Mucosa of stomach (tissue), 1 donor: Measurements from ENCODE around the gene RNF130.
"Not testable (repeated sequence)": the region's sequence is repeated elsewhere in the genome, so short reads cannot be mapped to it uniquely, and the experiment has no call there.

Source experiments
- H3K27me3 ChIP-seq: one replicate; pipeline ENCODE4 v1.7.0; 2013; ENCODE audit warnings: mild to moderate bottlenecking, low read length; ENCODE audit not compliant: control insufficient read depth, insufficient read depth
- H3K36me3 ChIP-seq: one replicate; pipeline ENCODE4 v1.7.0; 2013; ENCODE audit warnings: low read length; ENCODE audit not compliant: control insufficient read depth, insufficient read depth
- H3K4me1 ChIP-seq: one replicate; pipeline ENCODE4 v1.7.0; 2013; ENCODE audit warnings: mild to moderate bottlenecking, low read length; ENCODE audit not compliant: control insufficient read depth, insufficient read depth
- H3K4me3 ChIP-seq: one replicate; pipeline ENCODE4 v1.7.0; 2013; ENCODE audit warnings: low read length
- H3K9ac ChIP-seq: one replicate; pipeline ENCODE4 v1.7.0; 2013; ENCODE audit warnings: mild to moderate bottlenecking, low read length, moderate library complexity
- H3K9me3 ChIP-seq: one replicate; pipeline ENCODE4 v1.7.0; 2013; ENCODE audit warnings: mild to moderate bottlenecking, low read length, moderate library complexity; ENCODE audit not compliant: control insufficient read depth
- donor health status: Pancreatic carcinoma.

Gene RNF130

DNA sequence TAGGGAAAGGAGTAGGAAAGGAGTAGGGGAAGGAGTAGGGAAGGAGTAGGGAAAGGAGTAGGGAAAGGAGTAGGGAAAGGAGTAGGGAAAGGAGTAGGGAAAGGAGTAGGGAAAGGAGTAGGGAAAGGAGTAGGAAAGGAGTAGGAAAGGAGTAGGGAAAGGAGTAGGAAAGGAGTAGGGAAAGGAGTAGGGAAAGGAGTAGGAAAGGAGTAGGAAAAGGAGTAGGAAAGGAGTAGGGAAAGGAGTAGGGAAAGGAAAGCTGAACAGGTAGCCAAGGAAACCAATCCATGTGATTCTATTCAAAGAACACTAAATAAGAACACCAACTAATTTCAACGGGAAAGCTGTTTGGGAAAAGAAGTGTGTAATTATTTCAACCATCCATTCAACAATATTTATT lies 56.0 kb downstream of the RNF130 start:
- H3K36me3 ChIP-seq, H3K9me3 ChIP-seq, H3K4me1 ChIP-seq, H3K9ac ChIP-seq, H3K27me3 ChIP-seq, H3K4me3 ChIP-seq: not testable (repeated sequence)

DNA sequence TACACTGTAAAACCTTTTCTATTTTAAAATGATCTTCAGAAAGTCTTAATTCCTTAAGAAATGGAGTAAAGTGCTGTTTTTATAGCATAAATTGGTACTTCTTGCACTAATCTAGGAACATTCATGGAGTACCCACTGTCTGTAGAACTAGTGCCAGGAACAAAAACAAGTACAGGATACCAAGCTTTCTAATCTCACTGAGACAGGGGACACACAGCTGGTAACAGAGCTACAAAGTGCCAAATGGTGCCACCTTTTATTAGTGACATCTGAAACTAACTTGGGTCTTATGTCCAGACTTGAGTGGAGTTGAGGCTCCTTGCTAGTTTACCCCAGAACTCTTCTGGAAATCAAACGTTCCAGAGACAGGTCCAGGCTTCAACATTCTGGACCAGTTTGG lies 57.9 kb downstream of the RNF130 start:
- H3K27me3 ChIP-seq = no peaks in the 10 kb centered on the region
- no peaks in the 10 kb centered on the region for H3K36me3 ChIP-seq
- H3K9me3 ChIP-seq = no peaks in the 10 kb centered on the region
- H3K4me1 ChIP-seq = no peaks in the 10 kb centered on the region
- H3K4me3 ChIP-seq = no peak overlapping the region
- H3K9ac ChIP-seq = no peak overlapping the region

DNA sequence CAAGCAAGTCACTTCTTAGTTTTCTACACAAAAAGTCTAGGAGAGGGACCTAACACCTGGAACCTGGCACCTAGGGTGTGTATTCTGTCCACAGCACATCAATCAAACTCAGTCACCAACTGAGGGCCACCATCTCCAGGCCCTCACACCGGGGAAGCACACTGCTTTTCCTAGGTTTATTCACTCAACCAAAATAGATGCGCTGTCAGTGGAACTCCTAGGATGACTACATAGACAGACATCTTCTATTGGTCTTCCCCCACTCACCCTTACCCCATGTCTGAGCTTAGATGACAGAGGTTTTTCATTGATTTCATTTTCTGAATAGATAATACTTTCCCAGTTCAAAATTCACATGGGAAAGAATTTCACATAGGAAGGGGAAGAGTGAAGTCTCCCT lies 59.2 kb downstream of the RNF130 start:
- Histone ChIP-seq H3K36me3 (no peaks in the 10 kb centered on the region), H3K9ac (no peak overlapping the region), H3K4me3 (no peak overlapping the region), H3K9me3 (no peaks in the 10 kb centered on the region), H3K4me1 (peaks cover 11% of the 10 kb centered on the region), H3K27me3 (no peaks in the 10 kb centered on the region)

DNA sequence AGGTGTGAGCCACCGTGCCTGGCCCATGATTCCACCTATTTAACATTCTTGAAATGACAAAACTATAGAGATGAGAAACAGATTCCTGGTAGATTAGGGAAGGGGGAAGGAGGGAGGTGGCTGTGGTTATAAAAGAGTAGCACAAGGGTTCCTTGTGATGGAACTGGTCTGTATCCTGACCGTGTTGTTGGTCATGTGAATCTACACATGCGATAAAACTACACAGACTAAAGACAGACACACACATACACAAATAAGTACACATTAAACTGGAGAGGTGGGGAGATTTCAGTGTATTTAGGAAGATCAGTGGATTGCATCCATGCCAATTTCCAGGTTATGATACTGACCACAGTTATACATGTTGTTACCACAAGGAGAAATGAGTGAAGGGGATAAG lies 60.9 kb downstream of the RNF130 start:
- Histone ChIP-seq H3K4me1 (peaks cover 15% of the 10 kb centered on the region), H3K9ac (no peak overlapping the region), H3K27me3 (no peaks in the 10 kb centered on the region), H3K36me3 (no peaks in the 10 kb centered on the region), H3K4me3 (no peak overlapping the region), H3K9me3 (no peaks in the 10 kb centered on the region)

DNA sequence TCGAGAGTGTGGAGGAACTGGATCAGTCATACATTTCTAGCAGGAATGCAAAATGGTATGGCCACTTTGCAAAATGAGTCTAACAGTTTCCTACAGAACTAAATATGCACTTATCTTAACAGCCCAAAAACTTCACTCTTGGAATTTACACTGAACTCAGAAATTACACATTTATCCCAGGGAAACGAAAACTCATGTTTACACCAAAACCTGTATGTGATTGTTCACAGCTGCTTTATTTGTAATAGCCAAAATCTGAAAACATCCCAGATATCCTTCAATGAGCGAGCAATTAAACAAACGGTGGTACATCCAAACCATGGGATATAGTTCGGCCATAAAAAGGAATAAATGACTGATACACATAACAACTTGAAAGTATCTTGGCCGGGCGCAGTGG lies 62.0 kb downstream of the RNF130 start:
- Histone ChIP-seq H3K9me3 (no peaks in the 10 kb centered on the region), H3K9ac (no peak overlapping the region), H3K27me3 (no peaks in the 10 kb centered on the region), H3K36me3 (no peaks in the 10 kb centered on the region), H3K4me1 (peaks cover 15% of the 10 kb centered on the region), H3K4me3 (no peak overlapping the region)

DNA sequence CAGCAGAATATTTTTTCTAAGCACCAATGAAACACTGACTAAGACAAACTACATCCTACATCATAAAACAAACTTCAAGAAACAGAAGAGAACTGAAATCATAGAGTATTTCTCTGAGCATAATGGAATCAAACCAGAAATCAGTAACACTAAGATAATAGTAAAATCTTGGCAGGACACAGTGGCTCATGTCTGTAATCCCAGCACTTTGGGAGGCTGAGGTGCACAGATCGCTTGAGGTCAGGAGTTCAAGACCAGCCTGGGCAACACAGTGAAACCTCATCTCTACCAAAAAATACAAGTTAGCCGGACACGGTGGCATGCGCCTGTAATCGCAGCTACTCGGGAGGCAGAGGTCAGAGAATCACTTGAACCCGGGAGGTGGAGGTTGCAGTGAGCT lies 63.1 kb downstream of the RNF130 start:
- no peaks in the 10 kb centered on the region for H3K27me3 ChIP-seq
- no peak overlapping the region for H3K4me3 ChIP-seq
- no peaks in the 10 kb centered on the region for H3K9me3 ChIP-seq
- no peak overlapping the region for H3K9ac ChIP-seq
- no peaks in the 10 kb centered on the region for H3K36me3 ChIP-seq
- H3K4me1 ChIP-seq = peaks cover 17% of the 10 kb centered on the region

DNA sequence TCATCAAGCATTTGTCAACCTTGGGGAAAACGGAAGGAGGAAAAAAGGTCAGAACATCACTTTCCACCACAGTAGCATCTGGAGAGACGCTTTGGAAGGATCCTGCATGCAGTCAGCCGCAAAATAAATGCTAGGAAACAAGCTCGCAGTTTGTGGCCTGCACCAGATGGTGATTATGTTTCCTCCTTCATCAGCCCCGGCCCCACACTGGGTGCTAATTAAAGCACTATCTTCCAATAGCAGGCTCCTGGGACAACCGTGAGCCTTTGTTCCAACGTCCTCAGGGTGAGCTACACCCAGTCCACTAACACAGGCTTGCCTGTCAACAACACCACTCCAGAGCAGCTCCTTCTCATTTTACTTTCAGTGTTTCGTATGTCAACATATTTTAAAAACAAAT lies 64.0 kb downstream of the RNF130 start:
- Histone ChIP-seq H3K4me3 (no peak overlapping the region), H3K4me1 (peaks cover 22% of the 10 kb centered on the region), H3K9ac (no peak overlapping the region), H3K9me3 (no peaks in the 10 kb centered on the region), H3K27me3 (no peaks in the 10 kb centered on the region), H3K36me3 (no peaks in the 10 kb centered on the region)

DNA sequence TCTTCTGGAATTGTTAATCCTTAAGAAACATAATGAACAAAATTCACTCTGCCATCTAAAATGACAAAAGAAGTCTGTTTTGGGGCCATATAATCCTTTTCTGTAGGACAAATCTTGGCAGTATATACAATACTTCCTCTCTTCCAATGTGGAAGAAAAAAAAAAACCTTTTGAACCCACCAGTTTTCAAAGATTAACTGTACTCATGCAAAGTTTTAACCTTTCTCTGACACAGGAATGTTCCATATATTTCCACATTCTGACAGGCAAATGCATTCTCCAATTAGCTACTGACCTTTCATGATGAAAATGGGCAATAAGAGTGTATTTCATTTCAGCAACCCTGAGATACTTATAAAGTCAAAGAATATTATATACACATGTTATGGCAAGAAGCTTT lies 65.4 kb downstream of the RNF130 start:
- Histone ChIP-seq H3K4me1 (peaks cover 32% of the 10 kb centered on the region), H3K27me3 (no peaks in the 10 kb centered on the region), H3K9ac (no peak overlapping the region), H3K4me3 (no peak overlapping the region), H3K36me3 (no peaks in the 10 kb centered on the region), H3K9me3 (no peaks in the 10 kb centered on the region)

DNA sequence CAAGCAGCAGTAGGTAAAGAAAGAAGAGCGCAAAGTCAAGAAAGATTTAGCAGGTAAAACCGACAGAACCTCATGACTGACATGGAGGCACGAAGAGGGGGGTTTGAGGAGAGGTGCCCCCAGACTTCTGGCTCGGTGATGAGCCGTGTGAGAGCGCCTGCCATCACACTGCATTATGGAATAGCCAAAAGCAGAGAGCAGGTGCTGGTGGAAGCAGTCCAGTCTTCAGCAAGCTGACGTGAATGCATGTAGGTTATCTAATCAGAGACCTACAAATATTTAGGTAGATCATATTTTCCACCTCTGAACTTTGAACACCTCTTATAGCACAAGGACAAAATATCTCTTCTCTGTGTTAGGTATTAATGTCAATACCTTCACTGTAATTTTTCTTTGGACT lies 68.4 kb downstream of the RNF130 start:
- H3K9me3 ChIP-seq = no peaks in the 10 kb centered on the region
- H3K4me1 ChIP-seq = peaks cover 28% of the 10 kb centered on the region
- no peaks in the 10 kb centered on the region for H3K27me3 ChIP-seq
- H3K4me3 ChIP-seq = no peak overlapping the region
- H3K9ac ChIP-seq = no peak overlapping the region
- H3K36me3 ChIP-seq = no peaks in the 10 kb centered on the region

DNA sequence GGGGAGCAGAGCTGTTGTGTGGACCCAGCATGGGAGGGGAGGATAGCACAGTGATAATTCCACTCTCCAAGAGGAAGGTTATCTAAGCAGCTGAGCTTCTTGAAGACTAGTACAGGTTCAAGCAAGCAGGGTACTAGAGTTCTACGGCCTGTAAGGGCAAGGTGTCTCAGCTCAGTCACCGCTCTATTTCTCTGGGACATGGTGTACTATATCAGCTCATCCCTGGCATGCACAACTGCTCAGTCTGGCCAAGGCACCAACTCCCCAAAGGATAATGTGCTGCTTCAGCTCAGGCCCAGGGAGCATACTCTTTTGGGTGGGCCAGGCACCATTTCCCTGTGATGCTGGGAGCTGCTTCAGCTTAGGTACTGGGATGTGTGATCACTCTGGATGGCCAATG lies 69.8 kb downstream of the RNF130 start:
- no peaks in the 10 kb centered on the region for H3K27me3 ChIP-seq
- H3K9me3 ChIP-seq = no peaks in the 10 kb centered on the region
- H3K36me3 ChIP-seq = no peaks in the 10 kb centered on the region
- peaks cover 16% of the 10 kb centered on the region for H3K4me1 ChIP-seq
- no peak overlapping the region for H3K4me3 ChIP-seq
- H3K9ac ChIP-seq = no peak overlapping the region

DNA sequence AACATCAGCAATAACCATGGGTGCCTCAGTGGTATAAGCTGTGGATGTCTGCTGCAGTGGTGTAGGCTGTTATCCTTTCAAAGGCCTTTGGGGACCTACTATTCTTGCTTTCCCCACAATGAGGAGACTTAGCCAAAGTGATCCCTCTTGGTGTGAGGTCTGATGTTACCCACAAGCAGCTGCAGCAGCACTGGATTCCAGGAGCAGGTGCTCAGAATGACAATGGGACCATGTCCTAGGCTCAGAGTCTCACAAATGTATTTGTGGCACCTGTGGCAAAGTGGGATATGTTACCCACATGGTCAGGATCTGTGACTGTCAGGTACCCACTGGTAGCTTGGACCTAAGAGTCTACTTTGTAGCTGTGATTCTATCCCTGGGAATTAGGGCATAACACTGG lies 70.4 kb downstream of the RNF130 start:
- Histone ChIP-seq H3K9ac (no peak overlapping the region), H3K4me1 (peaks cover 16% of the 10 kb centered on the region), H3K27me3 (no peaks in the 10 kb centered on the region), H3K36me3 (no peaks in the 10 kb centered on the region), H3K4me3 (no peak overlapping the region), H3K9me3 (no peaks in the 10 kb centered on the region)

DNA sequence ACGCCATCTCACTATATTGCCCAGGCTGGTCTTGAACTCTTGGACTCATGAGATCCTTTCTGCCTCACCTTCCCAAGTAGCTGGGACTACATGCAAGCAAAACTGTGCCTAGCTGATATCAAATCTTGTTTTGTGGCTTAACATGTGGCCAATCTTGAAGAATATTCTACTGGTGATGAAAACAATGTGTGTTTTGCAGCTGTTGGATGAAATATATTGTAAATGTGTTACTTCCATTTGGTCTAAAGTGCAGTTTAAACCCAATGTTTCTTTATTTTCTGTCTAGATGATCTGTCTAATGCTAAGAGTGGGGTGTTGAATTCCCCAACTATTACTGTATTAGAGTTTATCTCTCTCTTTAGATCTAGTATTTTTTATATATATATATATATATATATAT lies 73.1 kb downstream of the RNF130 start:
- H3K9ac ChIP-seq = no peak overlapping the region
- no peaks in the 10 kb centered on the region for H3K9me3 ChIP-seq
- no peaks in the 10 kb centered on the region for H3K27me3 ChIP-seq
- peaks cover 15% of the 10 kb centered on the region for H3K4me1 ChIP-seq
- H3K4me3 ChIP-seq = no peak overlapping the region
- H3K36me3 ChIP-seq = no peaks in the 10 kb centered on the region

DNA sequence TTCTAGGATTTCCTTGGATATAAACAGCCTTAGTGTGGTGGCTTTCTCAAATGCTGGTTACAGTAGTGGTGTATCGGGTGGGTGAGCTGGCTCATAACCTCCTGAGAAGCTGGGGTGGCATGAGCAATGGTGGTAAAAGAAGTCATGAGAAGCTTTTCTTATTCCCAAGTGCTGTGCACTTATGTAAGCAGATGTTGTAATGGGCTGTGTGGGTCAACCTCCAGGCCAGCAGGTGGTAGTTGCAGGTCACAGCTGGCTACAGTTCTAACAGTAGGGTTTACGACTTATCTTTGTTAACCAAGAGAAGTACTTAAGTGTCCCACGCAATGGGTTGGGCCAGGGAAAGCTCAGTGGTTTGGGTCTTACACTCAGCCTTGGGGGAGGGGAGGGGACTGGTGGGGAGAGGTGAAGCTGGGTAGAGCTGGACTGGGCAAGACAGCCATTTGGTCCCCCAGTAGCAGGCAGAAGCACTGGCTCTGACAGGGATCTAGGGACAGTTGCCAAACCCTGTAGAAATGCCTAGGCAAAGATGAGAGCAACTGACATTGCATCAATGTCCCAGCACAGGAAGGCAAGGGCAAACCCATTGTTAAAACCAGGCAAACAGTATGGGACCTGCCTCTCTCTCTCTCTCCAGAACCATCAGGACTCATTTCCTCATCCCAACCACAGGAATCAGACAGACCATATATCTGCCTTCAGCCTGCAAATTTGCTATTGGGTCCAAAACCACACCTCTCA lies 76.8 kb downstream of the RNF130 start:
- no peaks in the 10 kb centered on the region for H3K27me3 ChIP-seq
- no peaks in the 10 kb centered on the region for H3K4me1 ChIP-seq
- no peaks in the 10 kb centered on the region for H3K36me3 ChIP-seq
- H3K9me3 ChIP-seq = no peaks in the 10 kb centered on the region
- no peak overlapping the region for H3K4me3 ChIP-seq
- no peak overlapping the region for H3K9ac ChIP-seq
